ENCODE data around the gene CPED1. TPM values are rescaled to one million over a fixed set of nuclear protein-coding genes. Genes with fewer than 3 reads are reported as not detected.
A peak's percentile ranks its signal among the peaks of the same experiment; 100 is the strongest.

The CPED1 gene
- total and polyA plus RNA-seq, 11 donors: 3.6 to 51.2 (median 24.8) TPM

GRCh38 chr7:121101083-121101482 is 112.6 kb downstream of the CPED1 start:
- Histone ChIP-seq H3K9me3 (no peaks in the 10 kb centered on the region), H3K4me3 (no peak overlapping the region), H3K4me1 (peaks cover 0 to 36% (median 13%) of the 10 kb centered on the region in 12 donors), H3K36me3 (peaks cover 0 to 47% (median 8%) of the 10 kb centered on the region in 9 donors), H3K27ac (no peak overlapping the region), H3K27me3 (no peaks in the 10 kb centered on the region)
- intact Hi-C loops (cut with DNase I): loop anchor here in 6 of 10 donors (5.0 to 10.0 kb wide), 3 partner anchors 294 to 306 kb away; no protein-coding TSS in a partner anchor
- DNase-seq: no peak
- no peak for TF ChIP-seq CTCF (IDR thresholded peaks at IDR 0.05)
- TF ChIP-seq POLR2A (IDR thresholded peaks at IDR 0.05): no peak
- no peak for ATAC-seq

- Histone ChIP-seq H3K4me3 (no peak overlapping the region), H3K4me1 (peaks cover 0 to 36% (median 11%) of the 10 kb centered on the region in 12 donors), H3K36me3 (peaks cover 0 to 50% (median 8%) of the 10 kb centered on the region in 9 donors), H3K27ac (no peak overlapping the region), H3K9me3 (no peaks in the 10 kb centered on the region), H3K27me3 (no peaks in the 10 kb centered on the region)
- intact Hi-C loops (cut with DNase I): loop anchor here in 6 of 10 donors (5.0 to 10.0 kb wide), 3 partner anchors 294 to 307 kb away; no protein-coding TSS in a partner anchor
- TF ChIP-seq CTCF (IDR thresholded peaks at IDR 0.05): no peak
- TF ChIP-seq POLR2A (IDR thresholded peaks at IDR 0.05): no peak
- no peak for DNase-seq
- 97 to 100% (median 98%) methylated on average over 2 of the region's 2 CpGs for whole genome bisulfite sequencing, 4 donors
- ATAC-seq: no peak
These were observed 113.1 kb downstream of the CPED1 start for GRCh38 chr7:121101621-121102020.

GRCh38 chr7:121102619-121103018 is 114.1 kb downstream of the CPED1 start:
- ATAC-seq (peak in 2 of 4 donors; percentile 9 to 24), DNase-seq (no peak)
- H3K4me1 ChIP-seq: peaks cover 0 to 31% (median 10%) of the 10 kb centered on the region in 12 donors
- H3K36me3 ChIP-seq: peaks cover 0 to 54% (median 8%) of the 10 kb centered on the region in 9 donors
- intact Hi-C loops (cut with DNase I): loop anchor here in 6 of 10 donors (5.0 to 10.0 kb wide), 3 partner anchors 295 to 308 kb away; no protein-coding TSS in a partner anchor
- H3K4me3 ChIP-seq: no peak overlapping the region
- H3K27me3 ChIP-seq: no peaks in the 10 kb centered on the region
- H3K27ac ChIP-seq: peak overlapping the region in 7 of 12 donors; percentile 13 to 59 (median 51)
- WGBS, 4 donors: 52 to 67% (median 55%) methylated on average over 2 of the region's 2 CpGs
- no peaks in the 10 kb centered on the region for H3K9me3 ChIP-seq
- TF ChIP-seq CTCF (IDR thresholded peaks at IDR 0.05) (no peak), POLR2A (IDR thresholded peaks at IDR 0.05) (no peak)

- Histone ChIP-seq H3K4me1 (peaks cover 0 to 30% (median 10%) of the 10 kb centered on the region in 12 donors), H3K4me3 (no peak overlapping the region), H3K27me3 (no peaks in the 10 kb centered on the region), H3K9me3 (no peaks in the 10 kb centered on the region), H3K36me3 (peaks cover 0 to 51% (median 8%) of the 10 kb centered on the region in 9 donors), H3K27ac (peak overlapping the region in 10 of 12 donors; percentile 13 to 59 (median 46))
- ATAC-seq: no peak
- intact Hi-C loops (cut with DNase I): loop anchor here in 6 of 10 donors (5.0 to 10.0 kb wide), 3 partner anchors 296 to 308 kb away; no protein-coding TSS in a partner anchor
- 57 to 71% (median 65%) methylated on average over 2 of the region's 2 CpGs for WGBS, 4 donors
- no peak for TF ChIP-seq CTCF (IDR thresholded peaks at IDR 0.05)
- no peak for TF ChIP-seq POLR2A (IDR thresholded peaks at IDR 0.05)
- no peak for DNase-seq
These were observed 114.6 kb downstream of the CPED1 start for GRCh38 chr7:121103086-121103485.
